Measurements from ENCODE around the gene ZNF175. TPM values are rescaled to one million over a fixed set of nuclear protein-coding genes. Genes with fewer than 3 reads are reported as not detected.

ZNF175 gene
- total and polyA plus RNA-seq, 10 of the 15 experiments (the other 5 are each of a cell fraction or from before 2014, with no cell fraction given), result 1.5 to 12.0 (median 4.1) TPM

- ChIA-PET CTCF (interaction anchor here (1.4 kb wide), 1 partner anchor 8 kb away, joined by 3 read pairs; no protein-coding TSS in a partner anchor), RAD21 (ENCODE audit: unreplicated experiment) (interaction anchor here (2.8 kb wide), 1 partner anchor 84 kb away, joined by 14 read pairs; no protein-coding TSS in a partner anchor), SMC1A (ENCODE audit: uncharacterized antibody, unreplicated experiment) (interaction anchor here (1.4 kb wide), 1 partner anchor 46 kb away, joined by 3 read pairs; no protein-coding TSS in a partner anchor), POLR2A (interaction anchor here (1.0 kb wide), 1 partner anchor 21 kb away, joined by 3 read pairs; no protein-coding TSS in a partner anchor)
- FAIRE-seq (no peak), DNase-seq (ENCODE audit: low read depth, low spot score) (no peak), ATAC-seq (no peak)
- no TSS peak for BruUV-seq (replicated peaks)
- TF ChIP-seq ZBTB11 (CRISPR knock-in tag; IDR thresholded peaks at IDR 0.05) (no peak), CREB1 (IDR thresholded peaks at IDR 0.05; ENCODE audit: low read depth) (no peak), EED (IDR thresholded peaks at IDR 0.05; ENCODE audit: low read depth) (no peak), NFYB (IDR thresholded peaks at IDR 0.05; ENCODE audit: insufficient read depth, low read depth, low read length) (no peak)
- Histone ChIP-seq H3K4me3 (peak overlapping the region; percentile 89; the same call in 1 of the 2 replicates), H3K4me1 (ENCODE audit: control insufficient read depth, insufficient read depth, low read length) (peaks cover 8% of the 10 kb centered on the region; the same call in 1 of the 2 replicates), H3K27ac (ENCODE audit: control insufficient read depth, insufficient read depth) (no peak overlapping the region), H3K9me3 (replicated peaks; ENCODE audit: control insufficient read depth, insufficient read depth, low read length) (no peaks in the 10 kb centered on the region), H4K20me1 (ENCODE audit: control insufficient read depth, insufficient read depth) (no peaks in the 10 kb centered on the region), H2AFZ (ENCODE audit: control insufficient read depth, low read depth, low read length) (no peak overlapping the region), H3K4me2 (ENCODE audit: control insufficient read depth, insufficient read depth) (peak overlapping the region; percentile 75), H3K79me2 (ENCODE audit: control insufficient read depth, insufficient read depth, low read length) (peaks cover 19% of the 10 kb centered on the region), H3K36me3 (ENCODE audit: control insufficient read depth in 2 of 2, insufficient read depth in 2 of 2, low read length in 1 of 2) (peaks cover 2 to 7% of the 10 kb centered on the region in 2 experiments), H3K9ac (ENCODE audit: control insufficient read depth, insufficient read depth, low read length) (no peak overlapping the region), H3K27me3 (replicated peaks in 1 of 2; ENCODE audit: control insufficient read depth in 2 of 2, insufficient read depth in 2 of 2, low read length in 1 of 2) (no peaks in the 10 kb centered on the region)
- in situ Hi-C loops (cut with MboI), result no loop called here
- WGBS (ENCODE audit: insufficient coverage, insufficient replicate concordance, low lambda C conversion rate, missing lambda C conversion rate), result 75% methylated on average over 3 of the region's 3 CpGs
- intact Hi-C loops (cut with micrococcal nuclease; ENCODE audit: unreplicated experiment), result loop anchor here (5.0 kb wide), 1 partner anchor 34 kb away; no protein-coding TSS in a partner anchor
Measured at GRCh38 chr19:51573331-51573730, 2.2 kb downstream of the ZNF175 start.
